ENCODE measurements around the gene POU2F3. TPM values are rescaled to one million over a fixed set of nuclear protein-coding genes. Genes with fewer than 3 reads are reported as not detected.

Gene POU2F3
- total RNA-seq, 6 experiments from 2014 or later, result not detected

DNA sequence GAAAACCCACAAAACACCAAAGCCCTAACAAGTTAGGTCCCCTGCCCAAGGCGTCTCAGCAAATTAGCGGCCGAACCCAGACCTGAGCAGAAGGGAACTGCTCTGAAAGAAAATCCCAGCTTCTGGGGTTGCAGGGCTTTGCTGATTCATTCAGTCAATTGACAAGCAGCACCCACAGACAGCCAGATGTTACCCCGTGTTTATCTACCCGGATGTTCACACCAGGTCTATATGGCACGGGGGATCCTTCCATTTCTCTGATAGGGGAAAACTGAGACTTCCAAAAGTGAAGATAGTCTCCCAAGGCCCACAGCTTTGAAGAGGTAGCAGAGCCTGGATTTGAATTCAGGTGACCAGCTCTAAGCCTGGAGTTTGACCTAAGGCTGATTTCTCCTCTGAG, 43.1 kb upstream of the POU2F3 start:
- Mint-ChIP-seq H3K27me3 (ENCODE audit: insufficient read depth) (peaks cover 13% of the 10 kb centered on the region), H3K4me1 (ENCODE audit: low read depth) (no peaks in the 10 kb centered on the region), H3K4me3 (no peak overlapping the region), H3K9me3 (no peaks in the 10 kb centered on the region), H3K36me3 (ENCODE audit: low read depth) (no peaks in the 10 kb centered on the region), H3K27ac (no peak overlapping the region)
- TF ChIP-seq, protein P1, sequence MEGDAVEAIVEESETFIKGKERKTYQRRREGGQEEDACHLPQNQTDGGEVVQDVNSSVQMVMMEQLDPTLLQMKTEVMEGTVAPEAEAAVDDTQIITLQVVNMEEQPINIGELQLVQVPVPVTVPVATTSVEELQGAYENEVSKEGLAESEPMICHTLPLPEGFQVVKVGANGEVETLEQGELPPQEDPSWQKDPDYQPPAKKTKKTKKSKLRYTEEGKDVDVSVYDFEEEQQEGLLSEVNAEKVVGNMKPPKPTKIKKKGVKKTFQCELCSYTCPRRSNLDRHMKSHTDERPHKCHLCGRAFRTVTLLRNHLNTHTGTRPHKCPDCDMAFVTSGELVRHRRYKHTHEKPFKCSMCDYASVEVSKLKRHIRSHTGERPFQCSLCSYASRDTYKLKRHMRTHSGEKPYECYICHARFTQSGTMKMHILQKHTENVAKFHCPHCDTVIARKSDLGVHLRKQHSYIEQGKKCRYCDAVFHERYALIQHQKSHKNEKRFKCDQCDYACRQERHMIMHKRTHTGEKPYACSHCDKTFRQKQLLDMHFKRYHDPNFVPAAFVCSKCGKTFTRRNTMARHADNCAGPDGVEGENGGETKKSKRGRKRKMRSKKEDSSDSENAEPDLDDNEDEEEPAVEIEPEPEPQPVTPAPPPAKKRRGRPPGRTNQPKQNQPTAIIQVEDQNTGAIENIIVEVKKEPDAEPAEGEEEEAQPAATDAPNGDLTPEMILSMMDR (IDR thresholded peaks at IDR 0.05), result no peak
- DNase-seq, result no peak

DNA sequence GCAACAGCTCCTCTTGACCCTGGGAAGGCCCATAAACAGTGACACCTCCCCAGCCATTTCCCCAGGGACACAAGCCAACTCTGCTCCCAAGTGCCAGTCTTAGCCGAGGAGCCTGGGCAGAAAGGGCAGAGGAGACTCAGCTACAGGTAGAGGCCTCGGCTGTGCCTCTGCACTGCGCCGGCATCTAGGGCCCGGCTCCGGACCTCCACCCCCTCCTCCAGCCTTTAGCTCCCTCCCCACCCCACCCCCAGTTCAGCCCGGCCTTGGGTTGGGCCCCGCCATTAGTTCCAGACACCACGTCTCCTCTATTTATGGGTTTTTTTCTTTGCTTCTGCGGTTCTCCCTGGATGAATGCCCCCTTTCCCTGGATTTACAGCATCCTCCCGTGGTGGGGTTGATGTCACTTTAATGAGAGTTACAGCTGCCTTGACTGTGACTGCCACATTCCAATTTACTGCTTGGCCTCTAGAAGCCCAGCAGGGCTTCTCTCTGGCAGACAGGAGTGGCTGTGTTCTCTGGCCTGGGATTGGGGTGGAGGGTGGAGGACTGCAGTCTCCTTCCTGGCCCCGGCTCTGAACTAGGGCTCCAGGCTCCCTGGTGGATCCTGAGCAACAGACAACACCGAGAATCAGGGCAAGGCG, 42.6 kb upstream of the POU2F3 start:
- TF ChIP-seq, protein P1 (IDR thresholded peaks at IDR 0.05), result no peak
- Mint-ChIP-seq H3K9me3 (no peaks in the 10 kb centered on the region), H3K27ac (no peak overlapping the region), H3K36me3 (ENCODE audit: low read depth) (no peaks in the 10 kb centered on the region), H3K4me3 (no peak overlapping the region), H3K27me3 (ENCODE audit: insufficient read depth) (peaks cover 13% of the 10 kb centered on the region), H3K4me1 (ENCODE audit: low read depth) (no peaks in the 10 kb centered on the region)
- no peak for DNase-seq

DNA sequence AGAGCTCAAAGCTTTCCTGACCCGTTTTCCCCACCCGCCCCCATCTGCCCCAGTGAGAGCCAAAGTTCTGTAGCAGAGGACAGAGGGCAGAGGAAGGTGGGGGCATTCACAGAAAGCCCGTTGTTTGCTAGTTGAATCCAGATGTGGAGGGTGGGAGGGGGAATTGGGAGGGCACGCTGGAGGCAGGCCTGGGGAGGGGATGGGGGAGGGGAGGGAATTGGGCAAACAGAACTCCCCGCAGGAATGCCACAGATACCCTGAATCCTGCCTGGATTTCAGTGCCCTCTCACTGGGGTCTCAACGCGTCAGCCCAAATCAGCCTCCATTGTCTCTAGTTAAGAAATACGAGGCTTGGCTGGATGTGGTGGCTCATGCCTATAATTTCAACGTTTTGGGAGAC, 42.0 kb upstream of the POU2F3 start:
- Mint-ChIP-seq H3K36me3 (ENCODE audit: low read depth) (no peaks in the 10 kb centered on the region), H3K4me1 (ENCODE audit: low read depth) (no peaks in the 10 kb centered on the region), H3K27ac (no peak overlapping the region), H3K4me3 (no peak overlapping the region), H3K27me3 (ENCODE audit: insufficient read depth) (peaks cover 13% of the 10 kb centered on the region), H3K9me3 (no peaks in the 10 kb centered on the region)
- TF ChIP-seq, protein P1 (IDR thresholded peaks at IDR 0.05), result no peak
- DNase-seq, result no peak

DNA sequence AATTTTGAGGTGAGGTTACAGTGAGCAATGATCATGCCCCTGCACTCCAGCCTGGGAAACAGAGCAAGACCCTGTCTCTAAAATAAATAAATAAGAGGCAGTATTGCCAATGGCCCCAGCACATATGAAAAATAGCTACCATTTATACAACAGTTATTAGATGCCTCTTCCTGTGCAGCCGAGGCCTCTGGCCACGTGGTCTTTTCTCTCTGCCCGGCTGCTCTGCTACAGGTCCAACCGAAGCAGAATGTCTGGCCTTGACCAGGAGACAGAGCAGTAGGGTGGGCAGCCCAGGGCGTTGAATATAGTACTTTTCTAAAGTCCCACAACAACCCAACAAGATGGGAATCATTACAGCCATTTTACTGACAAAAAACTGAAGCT, 41.5 kb upstream of the POU2F3 start:
- DNase-seq, result no peak
- Mint-ChIP-seq H3K36me3 (ENCODE audit: low read depth) (no peaks in the 10 kb centered on the region), H3K27ac (no peak overlapping the region), H3K27me3 (ENCODE audit: insufficient read depth) (peaks cover 11% of the 10 kb centered on the region), H3K4me1 (ENCODE audit: low read depth) (peaks cover 1% of the 10 kb centered on the region), H3K9me3 (no peaks in the 10 kb centered on the region), H3K4me3 (no peak overlapping the region)
- TF ChIP-seq, protein P1 (IDR thresholded peaks at IDR 0.05), result no peak

DNA sequence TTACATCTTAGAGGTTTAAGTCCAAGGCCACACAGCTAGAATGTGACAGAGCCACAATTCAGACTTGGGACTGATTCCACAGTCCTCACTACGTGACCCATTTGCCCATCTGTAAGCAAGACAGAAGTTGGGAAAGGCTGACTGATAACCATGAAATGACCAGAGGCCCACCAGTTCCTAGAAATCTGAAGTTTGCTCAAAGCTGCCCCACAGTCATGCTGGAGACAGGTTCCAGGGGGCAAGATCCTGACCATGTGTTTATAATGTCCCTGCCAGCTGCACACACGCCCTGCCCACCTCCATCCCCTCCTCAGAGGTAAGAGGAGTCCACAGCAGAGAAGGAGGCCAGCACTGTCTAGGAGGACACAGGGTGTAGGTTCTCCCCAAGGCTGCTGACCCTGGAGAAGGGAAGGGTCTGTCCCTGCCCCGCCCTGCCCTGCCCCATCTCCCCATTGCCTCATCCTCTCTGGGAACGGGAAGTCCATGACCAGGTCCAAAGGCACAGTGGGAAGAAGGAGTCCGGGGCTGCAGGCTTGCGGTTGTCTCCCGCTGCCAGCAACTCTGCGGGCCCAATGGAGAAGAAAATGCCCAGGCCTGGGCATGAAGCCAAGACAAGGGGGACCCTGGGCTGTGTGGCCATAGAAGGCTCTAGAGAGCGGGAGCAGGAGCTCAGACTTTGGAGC, 41.0 kb upstream of the POU2F3 start:
- H3K4me3 Mint-ChIP-seq, result no peak overlapping the region
- H3K4me1 Mint-ChIP-seq (ENCODE audit: low read depth), result peaks cover 7% of the 10 kb centered on the region
- no peaks in the 10 kb centered on the region for H3K9me3 Mint-ChIP-seq
- no peaks in the 10 kb centered on the region for H3K36me3 Mint-ChIP-seq (ENCODE audit: low read depth)
- H3K27ac Mint-ChIP-seq, result no peak overlapping the region
- H3K27me3 Mint-ChIP-seq (ENCODE audit: insufficient read depth), result peaks cover 11% of the 10 kb centered on the region
- DNase-seq, result no peak
- TF ChIP-seq, protein P1 (IDR thresholded peaks at IDR 0.05), result no peak
